Measurements from ENCODE around the gene OST4. TPM values are rescaled to one million over a fixed set of nuclear protein-coding genes. Genes with fewer than 3 reads are reported as not detected.

OST4 gene
- total RNA-seq, 1 donor from 2014 or later: 245 TPM

DNA sequence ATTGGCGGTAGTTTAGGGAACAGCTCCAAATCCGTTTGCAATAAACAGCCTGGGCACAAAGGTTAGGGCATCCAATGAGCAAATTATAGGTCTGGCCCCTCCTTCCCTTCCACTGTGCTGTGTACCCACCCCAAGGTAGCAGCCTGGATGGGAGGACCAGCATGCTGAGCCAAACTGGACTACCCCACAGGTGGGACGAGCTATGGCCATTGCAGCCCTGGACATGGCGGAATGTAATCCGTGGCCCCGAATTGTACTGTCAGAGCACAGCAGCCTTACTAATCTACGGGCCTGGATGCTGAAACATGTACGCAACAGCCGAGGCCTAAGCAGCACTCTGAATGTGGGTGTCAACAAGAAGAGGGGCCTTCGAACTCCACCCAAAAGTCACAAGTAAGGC is 13.2 kb downstream of the OST4 start:
- Mint-ChIP-seq H3K4me1 (ENCODE audit: low read depth) (no peaks in the 10 kb centered on the region), H3K4me3 (ENCODE audit: low read depth) (no peak overlapping the region), H3K27ac (no peak overlapping the region), H3K36me3 (ENCODE audit: insufficient read depth) (peaks cover 18% of the 10 kb centered on the region), H3K27me3 (no peaks in the 10 kb centered on the region), H3K9me3 (ENCODE audit: low read depth) (no peaks in the 10 kb centered on the region)
- no peak for DNase-seq (ENCODE audit: low spot score, unreplicated experiment)
- TF ChIP-seq, protein P1, sequence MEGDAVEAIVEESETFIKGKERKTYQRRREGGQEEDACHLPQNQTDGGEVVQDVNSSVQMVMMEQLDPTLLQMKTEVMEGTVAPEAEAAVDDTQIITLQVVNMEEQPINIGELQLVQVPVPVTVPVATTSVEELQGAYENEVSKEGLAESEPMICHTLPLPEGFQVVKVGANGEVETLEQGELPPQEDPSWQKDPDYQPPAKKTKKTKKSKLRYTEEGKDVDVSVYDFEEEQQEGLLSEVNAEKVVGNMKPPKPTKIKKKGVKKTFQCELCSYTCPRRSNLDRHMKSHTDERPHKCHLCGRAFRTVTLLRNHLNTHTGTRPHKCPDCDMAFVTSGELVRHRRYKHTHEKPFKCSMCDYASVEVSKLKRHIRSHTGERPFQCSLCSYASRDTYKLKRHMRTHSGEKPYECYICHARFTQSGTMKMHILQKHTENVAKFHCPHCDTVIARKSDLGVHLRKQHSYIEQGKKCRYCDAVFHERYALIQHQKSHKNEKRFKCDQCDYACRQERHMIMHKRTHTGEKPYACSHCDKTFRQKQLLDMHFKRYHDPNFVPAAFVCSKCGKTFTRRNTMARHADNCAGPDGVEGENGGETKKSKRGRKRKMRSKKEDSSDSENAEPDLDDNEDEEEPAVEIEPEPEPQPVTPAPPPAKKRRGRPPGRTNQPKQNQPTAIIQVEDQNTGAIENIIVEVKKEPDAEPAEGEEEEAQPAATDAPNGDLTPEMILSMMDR (IDR thresholded peaks at IDR 0.05; ENCODE audit: unreplicated experiment): no peak

DNA sequence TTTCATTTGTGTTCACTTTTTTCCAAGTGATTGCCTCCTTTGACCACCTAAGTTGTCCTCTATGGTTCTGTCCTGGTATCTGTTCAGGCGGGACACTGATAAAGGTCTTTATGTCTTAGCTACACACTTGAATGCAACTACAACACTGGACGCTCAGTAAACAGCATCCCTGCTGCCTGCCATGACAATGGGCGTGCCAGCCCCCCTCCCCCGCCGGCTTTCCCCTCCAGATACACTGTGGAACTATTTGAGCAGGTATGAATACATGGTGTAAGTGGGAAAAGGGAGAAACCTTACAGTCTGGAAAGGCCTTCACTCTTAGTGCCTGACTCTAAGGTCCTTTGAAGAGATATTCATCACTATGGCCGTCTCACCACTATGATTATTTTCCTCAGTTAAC is 14.3 kb downstream of the OST4 start:
- Mint-ChIP-seq H3K27ac (no peak overlapping the region), H3K27me3 (no peaks in the 10 kb centered on the region), H3K4me1 (ENCODE audit: low read depth) (peaks cover 2% of the 10 kb centered on the region), H3K4me3 (ENCODE audit: low read depth) (no peak overlapping the region), H3K9me3 (ENCODE audit: low read depth) (no peaks in the 10 kb centered on the region), H3K36me3 (ENCODE audit: insufficient read depth) (peaks cover 15% of the 10 kb centered on the region)
- DNase-seq (ENCODE audit: low spot score, unreplicated experiment): no peak
- TF ChIP-seq, protein P1 (IDR thresholded peaks at IDR 0.05; ENCODE audit: unreplicated experiment): no peak

DNA sequence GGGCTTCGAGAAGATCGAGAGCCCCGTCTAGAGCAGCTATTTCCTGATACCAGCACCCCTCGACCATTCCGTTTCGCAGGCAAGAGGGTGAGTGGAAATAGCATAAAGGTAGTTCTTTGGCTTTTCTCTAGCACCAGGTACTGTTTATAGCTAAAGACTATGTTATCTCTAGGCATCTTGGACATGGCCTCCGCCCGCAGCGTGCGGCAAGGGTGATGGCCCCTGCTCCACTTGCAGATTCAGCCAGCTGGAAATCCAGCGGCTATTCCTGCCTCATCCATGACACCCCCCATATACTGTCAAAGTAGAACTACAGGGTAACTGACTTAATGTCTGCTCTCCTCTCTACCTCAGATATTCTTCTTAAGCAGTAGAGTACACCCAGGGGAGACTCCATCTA is 16.7 kb downstream of the OST4 start:
- TF ChIP-seq, protein P1 (IDR thresholded peaks at IDR 0.05; ENCODE audit: unreplicated experiment): no peak
- H3K27ac Mint-ChIP-seq: no peak overlapping the region
- H3K4me1 Mint-ChIP-seq (ENCODE audit: low read depth): peaks cover 10% of the 10 kb centered on the region
- H3K27me3 Mint-ChIP-seq: no peaks in the 10 kb centered on the region
- no peak for DNase-seq (ENCODE audit: low spot score, unreplicated experiment)
- H3K9me3 Mint-ChIP-seq (ENCODE audit: low read depth): no peaks in the 10 kb centered on the region
- no peak overlapping the region for H3K4me3 Mint-ChIP-seq (ENCODE audit: low read depth)
- H3K36me3 Mint-ChIP-seq (ENCODE audit: insufficient read depth): peaks cover 21% of the 10 kb centered on the region

DNA sequence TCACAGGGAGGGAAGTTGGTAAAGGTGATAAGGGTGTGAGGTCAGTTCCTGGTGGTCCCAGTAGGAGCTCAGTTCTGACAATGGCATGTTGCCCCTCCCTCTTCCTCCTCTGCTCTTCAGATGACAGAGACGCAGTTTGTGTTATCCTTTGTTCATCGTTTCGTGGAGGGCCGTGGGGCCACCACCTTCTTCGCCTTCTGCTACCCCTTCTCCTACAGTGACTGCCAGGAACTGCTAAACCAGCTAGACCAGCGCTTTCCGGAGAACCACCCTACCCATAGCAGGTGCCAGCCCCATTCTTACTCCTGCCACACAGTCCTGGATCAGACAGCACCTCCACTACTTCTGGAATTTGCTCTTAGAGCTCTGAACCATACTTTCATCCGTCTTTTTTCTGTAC is 17.7 kb downstream of the OST4 start:
- peak overlapping the region; percentile 7 for H3K4me3 Mint-ChIP-seq (ENCODE audit: low read depth)
- TF ChIP-seq, protein P1 (IDR thresholded peaks at IDR 0.05; ENCODE audit: unreplicated experiment): no peak
- no peaks in the 10 kb centered on the region for H3K27me3 Mint-ChIP-seq
- no peak overlapping the region for H3K27ac Mint-ChIP-seq
- DNase-seq (ENCODE audit: low spot score, unreplicated experiment): no peak
- H3K36me3 Mint-ChIP-seq (ENCODE audit: insufficient read depth): peaks cover 21% of the 10 kb centered on the region
- H3K9me3 Mint-ChIP-seq (ENCODE audit: low read depth): no peaks in the 10 kb centered on the region
- H3K4me1 Mint-ChIP-seq (ENCODE audit: low read depth): peaks cover 13% of the 10 kb centered on the region

GRCh38 chr2:27053321-27053720 is 18.1 kb downstream of the OST4 start:
- DNase-seq (ENCODE audit: low spot score, unreplicated experiment): no peak
- Mint-ChIP-seq H3K27ac (no peak overlapping the region), H3K9me3 (ENCODE audit: low read depth) (no peaks in the 10 kb centered on the region), H3K27me3 (no peaks in the 10 kb centered on the region), H3K4me1 (ENCODE audit: low read depth) (peaks cover 13% of the 10 kb centered on the region), H3K4me3 (ENCODE audit: low read depth) (peak overlapping the region; percentile 93), H3K36me3 (ENCODE audit: insufficient read depth) (peaks cover 21% of the 10 kb centered on the region)
- TF ChIP-seq, protein P1 (IDR thresholded peaks at IDR 0.05; ENCODE audit: unreplicated experiment): no peak

All from progenitor cell of endocrine pancreas (in vitro differentiated cells).